HG03439 (cell line): ENCODE measurements around the gene NDUFS6.

ENCODE experiments used
- ATAC-seq: cut with Tn5 transposase; IDR thresholded peaks from one replicate; pipeline ENCODE4 v1.9.1; 2021; ENCODE audit warnings: mild to moderate bottlenecking, moderate library complexity; ENCODE audit not compliant: unreplicated experiment

Gene NDUFS6

GRCh38 chr5:1845696-1846095 is 44.5 kb downstream of the NDUFS6 start:
- ATAC-seq = no peak

DNA sequence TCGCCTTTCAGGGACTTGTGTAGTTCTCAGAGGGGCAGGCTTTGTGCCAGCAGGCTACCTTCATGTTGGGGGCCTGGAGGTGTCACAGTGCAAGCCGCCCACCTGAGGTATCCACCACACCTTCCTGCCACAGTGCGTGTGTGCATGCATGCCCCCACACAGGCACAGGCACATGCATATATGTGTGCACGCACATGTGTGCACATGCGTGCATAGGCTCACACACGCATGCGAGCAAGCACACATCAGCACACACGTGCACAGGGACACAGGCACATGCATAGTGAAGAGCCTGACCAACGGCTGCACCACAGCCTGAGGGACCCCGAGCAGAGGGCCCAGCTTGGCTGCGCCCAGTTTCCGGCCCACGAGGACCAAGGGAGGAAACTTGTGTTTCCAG is 45.4 kb downstream of the NDUFS6 start:
- ATAC-seq = no peak

- ATAC-seq = no peak
Observed at GRCh38 chr5:1847056-1847455, 45.8 kb downstream of the NDUFS6 start.

DNA sequence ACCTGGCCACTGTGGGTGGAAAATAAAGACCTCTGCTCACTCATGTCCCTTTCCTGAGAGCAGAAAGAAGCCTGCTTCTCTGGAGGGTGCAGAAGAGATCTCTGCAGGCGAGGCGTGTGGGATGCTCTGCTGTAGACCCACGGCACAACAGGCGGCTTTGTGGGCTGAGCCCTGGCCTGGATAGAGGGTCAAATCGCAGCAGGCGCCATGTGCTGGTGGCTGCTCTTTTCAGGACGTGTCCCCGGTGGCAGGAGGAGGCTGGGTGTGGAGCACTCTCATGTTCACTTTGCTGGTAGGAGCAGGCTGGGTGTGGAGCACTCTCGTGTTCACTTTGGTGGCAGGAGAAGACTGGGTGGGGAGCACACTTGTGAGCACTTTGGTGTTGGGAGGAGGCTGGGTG is 46.4 kb downstream of the NDUFS6 start:
- no peak for ATAC-seq

DNA sequence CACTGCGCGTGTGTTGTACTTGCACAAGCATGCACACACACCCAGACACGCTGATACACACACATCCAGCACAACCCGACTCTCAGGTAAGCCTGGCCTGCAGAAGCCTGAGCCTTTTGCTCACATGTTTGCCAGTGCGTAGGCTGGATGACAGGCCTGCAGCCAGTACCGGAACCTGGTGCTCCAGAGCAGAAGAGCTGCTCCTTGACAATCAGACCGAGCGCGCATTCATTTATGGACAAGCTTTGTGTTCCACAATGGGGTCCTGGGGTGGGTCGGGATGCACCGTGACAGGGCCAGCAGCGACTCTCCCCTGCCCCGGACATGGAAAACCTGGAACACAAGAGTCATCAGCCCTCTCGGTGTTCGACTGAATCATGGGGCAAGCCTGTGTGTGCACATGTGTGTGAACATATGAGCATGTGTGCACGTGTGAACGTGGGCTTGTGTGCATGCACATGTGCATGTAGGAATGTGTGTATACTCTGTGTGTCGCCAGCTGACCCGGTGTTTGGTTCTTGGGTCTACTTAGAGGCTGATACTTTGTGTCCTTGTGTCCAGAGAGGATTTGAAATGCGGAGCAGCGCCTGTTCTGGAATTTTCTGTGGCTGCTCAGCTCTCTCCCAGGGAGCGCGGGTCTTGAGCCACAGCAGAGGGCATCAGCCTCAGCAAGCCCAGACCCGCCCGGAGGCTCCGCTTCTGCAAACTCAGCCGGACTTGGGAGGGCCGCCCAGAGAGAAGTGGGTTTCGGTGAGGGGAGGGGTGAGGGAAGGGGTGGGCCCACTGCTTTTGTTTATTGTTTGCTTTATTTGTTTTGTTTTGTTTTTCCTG is 49.3 kb downstream of the NDUFS6 start:
- ATAC-seq = no peak

DNA sequence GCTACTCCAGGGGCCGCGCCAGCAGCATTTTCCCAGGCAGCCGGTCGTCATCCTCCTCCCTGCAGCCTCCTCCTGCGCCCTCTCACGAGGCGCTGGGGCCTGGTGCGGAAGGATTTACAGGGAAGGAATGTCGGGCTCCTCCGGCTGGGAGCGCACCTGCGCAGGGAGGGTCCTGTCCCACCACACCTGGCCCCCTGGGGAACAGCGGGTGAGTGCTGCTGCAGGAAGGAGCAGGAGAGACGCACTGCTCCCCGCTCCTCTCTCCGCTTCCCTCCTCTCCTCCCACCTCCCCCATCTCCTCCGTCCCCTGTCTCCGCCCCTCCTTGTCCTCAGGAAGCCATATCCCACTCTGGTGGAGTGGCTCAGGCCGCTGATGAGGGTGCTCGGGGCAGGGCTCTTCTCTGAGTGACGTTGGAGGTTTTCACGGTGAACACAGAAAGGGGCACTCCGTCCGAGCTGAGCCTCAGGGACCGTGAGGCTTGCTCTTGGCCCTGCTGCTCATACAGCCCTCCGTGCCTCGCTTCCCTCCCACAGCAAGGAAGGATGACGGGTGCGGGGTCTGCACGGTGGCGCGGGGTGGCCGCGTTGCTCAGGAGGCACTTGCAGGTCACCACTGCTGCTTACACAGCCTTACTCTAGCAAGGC is 50.2 kb downstream of the NDUFS6 start:
- ATAC-seq = no peak

- ATAC-seq = no peak
Observed at GRCh38 chr5:1852324-1852947, 51.2 kb downstream of the NDUFS6 start.

GRCh38 chr5:1853531-1853930 is 52.3 kb downstream of the NDUFS6 start:
- ATAC-seq = no peak

GRCh38 chr5:1855075-1855474 is 53.9 kb downstream of the NDUFS6 start:
- ATAC-seq = no peak

DNA sequence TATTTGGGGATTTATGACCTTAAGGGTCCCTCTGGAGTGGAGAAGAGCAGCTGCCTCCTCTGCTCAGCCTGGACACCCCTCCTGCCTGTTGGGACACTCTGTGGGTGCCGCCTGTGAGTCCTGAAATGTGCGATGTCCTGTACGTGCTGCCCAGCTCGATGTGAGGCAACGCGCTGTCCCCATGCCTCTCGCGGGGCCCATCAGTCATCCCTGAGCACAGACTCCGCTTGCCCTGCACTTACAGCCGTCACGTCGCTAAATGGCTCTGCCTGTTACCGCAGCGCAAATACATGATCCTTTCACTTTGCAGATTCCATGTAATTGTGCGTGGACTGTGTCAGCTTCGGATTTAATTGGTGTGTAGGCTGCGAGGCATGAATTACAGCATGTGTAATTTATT is 54.4 kb downstream of the NDUFS6 start:
- no peak for ATAC-seq

DNA sequence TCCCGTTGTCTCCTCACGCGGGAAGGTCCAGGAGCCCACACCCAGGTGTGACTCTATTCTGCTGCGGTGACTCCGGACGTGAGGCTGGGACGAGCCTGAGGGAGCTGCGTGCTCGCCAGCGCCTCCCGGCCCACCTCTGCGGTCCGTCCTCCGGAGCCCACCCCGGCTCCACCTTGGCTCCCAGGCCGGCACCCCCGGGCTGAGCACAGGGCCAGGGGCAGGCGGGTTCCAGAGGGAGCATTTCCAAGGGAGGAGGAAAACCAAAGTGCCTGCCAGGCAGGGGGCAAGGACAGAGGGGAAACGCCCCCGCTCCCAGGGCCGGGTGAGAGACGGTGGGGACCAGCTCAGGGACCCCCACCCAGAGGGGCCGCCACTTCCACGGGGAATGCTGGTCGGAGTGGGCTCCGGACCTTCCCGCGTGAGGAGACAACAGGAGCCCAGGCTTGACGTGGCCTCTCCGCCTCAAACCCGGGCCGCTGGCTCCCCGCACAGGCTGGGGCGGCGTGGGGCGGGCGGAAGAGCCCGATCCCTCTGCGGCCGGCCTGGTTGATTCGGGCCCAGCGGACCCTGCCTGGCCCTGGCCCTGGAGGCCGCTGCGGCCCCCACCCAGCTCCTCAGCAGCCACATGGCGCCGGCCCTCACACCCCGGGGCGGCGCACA is 55.5 kb downstream of the NDUFS6 start:
- no peak for ATAC-seq

- no peak for ATAC-seq
Observed at GRCh38 chr5:1857256-1857600, 56.0 kb downstream of the NDUFS6 start.

DNA sequence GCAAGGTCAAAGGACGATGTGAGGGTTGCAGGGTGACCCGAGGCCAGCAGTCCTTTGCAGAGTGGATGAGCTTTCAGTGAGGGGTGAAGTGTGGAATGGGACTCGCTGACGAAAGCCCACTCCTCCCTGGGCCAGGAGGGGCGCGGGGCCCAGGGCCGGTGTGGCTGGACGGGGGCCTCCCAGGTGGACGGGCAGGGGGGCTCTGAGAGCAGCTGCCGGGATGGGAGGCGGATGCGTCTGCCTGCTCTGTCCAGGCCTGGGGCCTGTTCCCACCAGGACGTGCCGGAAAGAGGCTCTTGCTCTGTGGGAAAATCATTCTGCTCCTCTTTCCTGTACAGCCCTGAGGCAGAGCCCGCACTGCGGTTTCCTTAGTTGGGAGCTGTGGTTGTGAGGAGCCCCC is 57.2 kb downstream of the NDUFS6 start:
- ATAC-seq = no peak

- no peak for ATAC-seq
Observed at GRCh38 chr5:1859099-1859498, 57.9 kb downstream of the NDUFS6 start.

DNA sequence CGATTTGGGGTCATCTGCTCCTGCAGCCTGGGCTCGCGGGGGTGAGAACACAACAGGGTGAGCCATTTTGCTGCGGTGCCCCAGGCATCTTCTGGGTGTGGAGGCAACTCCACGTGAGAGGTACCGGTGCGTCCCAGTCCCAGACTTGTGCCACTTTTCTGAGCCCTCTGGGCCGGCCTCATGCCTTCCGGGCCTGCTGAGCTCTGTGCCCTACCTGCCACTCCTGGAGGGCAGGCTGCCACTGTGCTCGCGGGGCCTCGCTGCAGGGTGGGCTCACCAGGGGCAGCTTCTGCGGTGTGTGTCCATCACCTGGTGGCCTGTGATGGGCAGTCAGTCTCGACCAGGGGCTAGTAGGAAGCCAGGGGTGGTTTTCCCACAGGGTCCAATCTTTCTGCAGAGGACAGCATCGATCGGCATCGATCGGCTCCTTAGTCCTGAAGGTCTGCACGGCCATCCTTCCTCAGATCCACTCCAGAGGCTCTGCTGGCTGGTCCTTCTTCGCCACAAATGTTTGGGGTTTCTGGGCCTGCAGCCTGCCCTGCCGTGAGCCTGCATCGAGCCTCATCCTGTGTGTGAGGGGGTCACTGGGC is 58.9 kb downstream of the NDUFS6 start:
- no peak for ATAC-seq

DNA sequence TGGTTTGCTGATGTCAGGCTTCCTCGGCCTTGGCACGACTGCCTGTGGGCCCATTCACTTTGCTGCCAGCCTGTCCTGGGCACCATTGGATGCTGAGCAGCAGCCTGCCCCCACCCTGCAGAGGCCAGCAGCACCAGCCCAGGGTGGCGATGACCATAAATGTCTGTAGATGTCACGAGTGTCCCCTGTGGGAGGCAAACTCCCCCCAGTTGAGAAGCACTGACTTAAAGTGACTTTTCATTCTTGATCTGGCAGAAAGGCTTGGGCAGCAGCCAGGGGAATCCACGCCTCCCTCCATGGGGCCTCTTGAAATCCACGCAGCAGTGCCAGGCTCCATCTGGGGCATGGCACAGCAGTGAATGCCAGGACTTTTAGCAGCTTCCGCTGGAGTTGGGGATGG is 59.7 kb downstream of the NDUFS6 start:
- no peak for ATAC-seq

DNA sequence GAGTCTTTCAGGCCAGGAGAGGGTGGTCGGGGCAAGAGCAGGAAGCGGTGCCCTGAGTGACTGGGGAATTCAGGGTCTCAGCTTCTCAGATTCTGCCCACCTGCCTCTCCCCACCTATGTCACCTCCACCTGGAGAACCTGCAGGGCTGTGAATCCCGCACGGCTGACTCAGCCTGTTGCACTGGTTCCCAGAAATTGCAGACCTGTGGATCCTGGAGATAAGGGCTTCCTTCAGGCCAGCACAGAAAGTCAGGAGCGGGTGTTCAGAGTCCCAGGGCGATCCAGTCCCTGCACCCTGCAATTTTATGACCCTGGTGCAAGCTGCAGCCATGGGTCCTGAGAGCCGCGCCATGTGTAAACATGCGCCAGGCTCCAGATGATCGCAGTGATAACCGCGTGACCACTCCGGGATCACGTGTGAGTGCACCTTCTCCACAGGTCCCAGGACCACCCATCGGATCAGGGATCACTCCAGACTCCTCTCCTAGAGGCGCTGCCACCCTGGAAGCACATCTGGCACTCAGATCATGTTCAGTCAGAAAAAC is 63.8 kb downstream of the NDUFS6 start:
- ATAC-seq = no peak

DNA sequence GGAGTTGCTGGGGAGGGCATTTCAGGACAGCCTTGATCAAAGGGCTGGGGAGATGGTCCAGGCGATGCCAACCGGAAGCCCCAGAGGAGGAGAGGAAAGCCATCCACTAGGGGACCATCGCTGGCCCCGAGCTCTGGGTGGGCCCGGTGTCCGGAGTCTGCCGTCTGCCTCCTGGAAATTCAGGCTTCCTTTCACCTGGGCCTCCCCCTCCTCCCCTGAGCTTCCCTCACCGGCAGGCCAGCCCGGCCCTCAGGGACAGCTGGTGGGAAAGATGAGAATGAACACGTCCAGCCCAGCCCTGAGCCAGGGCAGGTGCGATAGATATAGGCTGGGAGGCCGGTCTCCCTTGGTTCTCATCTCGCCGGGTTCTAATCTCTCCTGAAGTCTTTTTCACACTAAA is 64.3 kb downstream of the NDUFS6 start:
- ATAC-seq = no peak
